GM21737 (cell line): ENCODE data around the gene ARHGAP27.
"Not testable (repeated sequence)": the region's sequence is repeated elsewhere in the genome, so short reads cannot be mapped to it uniquely, and the experiment has no call there.

Experiments
- ATAC-seq: cut with Tn5 transposase; IDR thresholded peaks from one replicate; pipeline ENCODE4 v1.9.1; 2021; ENCODE audit warnings: mild to moderate bottlenecking, moderate library complexity; ENCODE audit not compliant: unreplicated experiment

Gene ARHGAP27

DNA sequence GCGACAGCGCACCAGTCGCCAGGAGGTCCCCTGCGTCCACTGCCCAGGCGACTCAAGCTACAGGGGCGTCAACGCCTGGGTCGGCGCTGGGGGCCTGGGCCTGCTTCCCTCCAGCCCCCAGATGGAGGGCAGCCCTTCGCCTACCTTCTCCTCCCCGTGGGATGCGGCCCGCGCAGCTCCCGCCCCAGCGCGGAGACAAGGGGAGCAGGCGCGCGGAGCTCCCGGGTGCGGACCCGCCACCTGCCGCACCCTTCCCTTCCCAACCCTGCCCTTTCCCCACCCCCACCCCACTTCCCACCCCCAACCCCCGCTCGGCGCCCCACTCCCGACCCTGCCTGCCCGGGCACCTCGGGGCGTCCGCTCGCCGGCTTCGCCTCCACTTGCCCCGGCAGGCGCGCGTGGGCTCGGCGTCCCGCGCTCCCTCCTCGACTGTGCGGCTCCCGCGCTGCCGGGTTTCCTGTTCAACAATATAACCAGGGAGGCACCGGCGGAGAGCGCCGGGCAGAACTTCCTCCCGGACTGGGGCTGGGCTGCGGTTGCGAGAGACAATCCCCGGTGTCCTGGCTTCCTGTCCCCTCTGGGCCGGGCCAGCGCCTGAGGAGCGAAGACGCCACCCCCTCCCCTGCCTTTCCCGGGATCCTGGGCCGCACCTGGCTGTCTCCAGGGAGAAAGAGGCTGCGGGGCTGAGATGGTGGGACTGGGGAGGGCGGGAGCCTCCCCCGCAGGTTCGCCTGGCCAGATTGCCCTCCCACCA lies at the start of gene ARHGAP27:
Gene ARHGAP27 (minus strand): TSS at position 466 of the 754 bp plus-strand sequence. CDS start 2,591 bp downstream, outside the sequence.
- no peak for ATAC-seq

- not testable (repeated sequence) for ATAC-seq
Observed at GRCh38 chr17:45482317-45482716, 49.6 kb upstream of the ARHGAP27 start.

- ATAC-seq, result not testable (repeated sequence)
Observed at GRCh38 chr17:45475436-45475835, 42.8 kb upstream of the ARHGAP27 start.

- not testable (repeated sequence) for ATAC-seq
Observed at GRCh38 chr17:45472249-45472648, 39.6 kb upstream of the ARHGAP27 start.

DNA sequence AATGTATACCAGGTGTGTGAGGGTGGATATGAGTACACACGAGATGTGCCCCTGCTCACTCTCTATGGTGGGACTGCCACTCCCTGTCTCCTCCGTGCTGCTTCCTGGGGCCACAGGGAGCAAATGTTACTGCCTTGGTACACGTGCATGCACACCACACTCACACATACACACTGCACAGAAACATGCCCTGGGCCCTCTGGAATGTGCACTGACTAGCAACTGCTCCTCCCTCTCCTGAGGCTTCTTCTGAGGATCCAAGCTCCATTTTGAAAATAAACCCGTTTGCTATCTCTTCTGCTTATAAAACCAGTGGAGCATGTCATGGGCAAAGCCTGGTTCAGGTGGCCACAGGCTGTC lies 36.5 kb upstream of the ARHGAP27 start:
- ATAC-seq, result not testable (repeated sequence)

DNA sequence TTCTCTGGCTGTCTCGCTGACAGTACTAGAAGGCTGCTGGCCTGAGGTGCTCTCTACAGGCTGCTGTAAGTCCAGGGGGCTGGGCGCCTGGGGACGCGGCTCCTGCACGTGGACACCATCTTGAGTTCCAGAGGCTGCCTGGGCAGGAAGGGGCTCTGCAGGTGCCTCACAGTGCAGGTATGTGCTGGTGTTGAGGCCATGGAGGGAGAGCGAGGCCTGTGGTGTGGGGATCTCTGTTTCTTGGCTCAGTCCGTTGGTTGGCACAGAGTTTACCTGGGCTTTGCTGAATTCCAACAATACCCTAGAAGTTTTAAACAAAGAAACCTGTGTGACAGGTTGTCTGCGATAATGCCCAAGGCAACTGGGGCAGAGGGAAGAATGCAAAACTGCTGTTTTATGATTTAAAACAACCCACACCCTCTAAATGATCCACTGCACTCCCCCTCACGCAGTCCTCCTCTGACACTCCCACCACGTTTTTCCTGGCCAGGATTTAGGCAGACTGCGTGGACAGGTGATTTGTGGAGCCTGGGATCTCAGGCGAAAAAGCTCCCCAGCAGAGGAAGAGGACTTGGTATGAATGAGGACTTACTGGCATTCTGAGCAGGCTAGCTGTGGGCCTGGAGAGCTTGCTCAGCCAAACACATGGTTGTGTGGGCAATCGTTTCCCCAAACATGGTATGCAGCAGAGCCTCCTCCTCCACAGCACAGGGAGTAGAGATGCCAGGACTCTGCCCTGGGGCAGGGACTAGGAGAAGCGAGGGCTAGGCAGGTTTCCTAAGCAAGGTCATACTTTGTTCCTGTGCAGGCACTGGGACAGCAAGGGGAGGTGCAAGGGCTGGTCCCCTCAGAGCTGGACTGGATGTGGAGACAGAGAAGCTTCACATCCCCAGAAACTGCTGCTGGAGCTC lies 35.9 kb upstream of the ARHGAP27 start:
- not testable (repeated sequence) for ATAC-seq

DNA sequence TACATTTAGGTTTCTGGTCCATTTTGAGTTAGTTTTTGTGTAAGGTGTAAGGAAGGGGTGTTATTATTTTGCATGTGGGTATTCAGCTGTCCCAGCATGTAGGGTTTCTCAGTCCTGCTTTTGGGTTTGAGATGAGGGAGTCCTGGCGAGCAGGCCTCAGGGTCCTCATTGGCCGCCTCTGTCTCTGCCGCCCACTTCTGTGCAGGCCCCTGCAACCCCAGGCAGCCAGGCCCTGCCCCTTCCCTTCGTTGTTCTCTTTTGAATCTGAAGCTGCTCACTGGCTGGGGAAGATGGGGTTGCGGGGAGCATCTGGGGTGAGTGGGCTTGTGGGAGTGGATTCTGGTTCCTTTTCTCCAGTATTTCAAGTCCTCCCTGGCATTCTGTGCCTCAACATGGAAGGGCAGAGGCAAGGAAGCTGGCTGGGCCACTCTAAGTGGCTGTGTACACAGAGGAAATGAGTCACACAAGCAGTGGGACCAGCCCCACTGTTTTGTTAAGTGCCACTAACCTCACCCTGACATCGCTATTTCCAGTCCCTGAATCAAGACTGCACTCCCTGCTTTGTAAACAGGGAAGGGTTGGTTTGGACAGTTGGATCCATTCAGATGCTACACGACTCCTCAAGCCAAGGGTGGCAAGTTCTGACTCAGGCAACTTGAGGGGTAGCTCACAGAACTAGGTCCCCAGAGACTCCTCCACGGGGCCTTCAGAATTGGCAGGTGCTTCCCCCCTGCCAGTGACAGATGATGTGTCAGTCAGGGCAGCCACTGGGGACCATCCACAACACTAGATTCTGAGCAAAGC lies 29.1 kb upstream of the ARHGAP27 start:
- ATAC-seq, result peak; percentile 86

DNA sequence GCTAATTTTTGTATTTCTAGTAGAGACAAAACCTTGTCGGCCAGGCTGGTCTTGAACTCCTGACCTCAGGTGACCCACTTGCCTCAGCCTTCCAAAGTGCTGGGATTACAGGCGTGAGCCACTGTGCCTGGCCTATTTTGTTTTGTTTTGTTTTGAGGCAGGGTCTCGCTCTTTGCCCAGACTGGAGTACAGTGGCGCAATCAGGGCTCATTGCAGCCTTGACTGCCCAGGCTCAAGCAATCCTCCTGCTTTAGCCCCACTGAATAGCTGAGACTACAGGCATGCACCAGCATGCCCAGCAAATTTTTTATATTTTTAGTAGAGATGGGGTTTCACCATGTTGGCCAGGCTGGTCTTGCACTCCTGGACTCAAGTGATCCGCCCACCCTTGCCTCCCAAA lies 27.8 kb upstream of the ARHGAP27 start:
- ATAC-seq, result not testable (repeated sequence)

- ATAC-seq, result not testable (repeated sequence)
Observed at GRCh38 chr17:45454341-45454740, 21.7 kb upstream of the ARHGAP27 start.

DNA sequence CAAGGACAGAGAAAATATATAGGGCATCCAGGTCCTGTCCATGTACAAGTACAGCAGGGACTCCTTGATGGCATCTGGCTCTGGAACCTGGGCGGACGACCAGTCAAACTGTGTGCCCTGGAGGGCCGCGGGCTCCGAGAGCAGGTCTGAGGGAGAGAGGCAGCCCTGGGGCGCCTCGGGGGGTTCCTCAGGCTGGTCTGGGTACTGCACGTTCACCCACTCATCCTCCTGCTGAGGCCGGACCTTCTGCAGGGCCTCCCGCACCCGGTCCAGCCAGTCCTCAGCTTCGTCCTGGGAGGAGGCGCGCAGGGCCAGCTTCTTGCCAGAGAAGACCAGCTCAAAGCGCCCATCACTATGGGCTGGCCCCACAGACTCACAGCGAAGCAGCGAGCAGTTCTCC lies 21.1 kb upstream of the ARHGAP27 start:
- ATAC-seq, result not testable (repeated sequence)

DNA sequence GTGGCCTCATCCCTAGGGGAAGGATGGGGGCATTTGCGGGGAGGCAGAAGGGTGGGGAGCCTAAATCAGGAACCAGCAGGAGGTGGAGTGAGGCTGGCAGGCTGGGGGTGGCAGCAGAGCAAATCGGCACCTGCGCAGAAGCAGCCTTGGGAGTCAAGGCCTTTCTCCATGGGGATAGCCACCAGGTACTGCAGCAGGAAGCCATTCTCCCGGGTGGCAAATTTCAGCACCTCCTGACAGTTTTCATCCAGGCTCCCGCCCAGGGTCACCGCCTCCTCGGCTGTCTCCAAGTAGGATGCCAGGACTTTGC lies 20.5 kb upstream of the ARHGAP27 start:
- ATAC-seq, result not testable (repeated sequence)

DNA sequence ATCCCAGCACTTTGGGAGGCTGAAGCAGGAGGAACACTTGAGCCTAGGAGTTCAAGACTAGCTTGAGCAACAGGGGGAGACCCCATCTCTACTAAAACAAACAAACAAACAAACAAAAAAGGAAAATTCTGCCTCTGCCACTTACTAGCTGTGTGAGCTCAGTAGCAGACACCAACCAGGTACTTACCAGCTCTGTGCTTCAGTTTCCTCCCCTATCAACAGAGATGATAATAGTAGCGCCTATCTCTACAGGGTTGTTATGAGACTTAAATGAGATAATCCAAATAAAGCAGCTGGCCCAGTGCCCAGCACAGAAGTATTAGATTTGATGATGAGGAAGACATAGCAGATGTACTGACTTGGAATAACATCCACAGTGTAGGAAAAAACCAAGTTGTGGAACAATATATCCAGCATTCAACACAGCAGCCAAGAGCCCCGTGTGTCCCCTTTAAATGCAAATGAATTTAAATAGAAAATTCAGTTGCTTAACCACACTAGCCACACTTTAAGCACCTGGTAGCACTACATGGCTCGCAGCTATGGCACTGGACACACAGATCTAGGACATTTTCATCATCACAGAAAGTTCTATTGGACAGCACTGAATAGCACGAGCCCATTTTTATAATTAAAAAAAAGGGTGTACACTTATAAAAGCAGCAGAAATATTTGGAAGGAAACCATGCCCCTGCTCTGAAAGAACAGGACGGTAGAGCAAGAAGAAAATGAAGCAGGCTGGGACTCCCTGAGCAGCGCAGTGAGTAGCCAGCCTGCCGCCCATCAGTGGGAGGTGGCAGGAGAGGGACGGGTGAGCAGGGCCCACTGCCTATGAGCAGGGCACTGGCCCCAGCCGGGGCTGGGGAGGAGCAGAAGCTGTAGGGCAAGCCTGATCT lies 19.9 kb upstream of the ARHGAP27 start:
- not testable (repeated sequence) for ATAC-seq

- ATAC-seq, result not testable (repeated sequence)
Observed at GRCh38 chr17:45451660-45452059, 19.0 kb upstream of the ARHGAP27 start.

GRCh38 chr17:45451131-45451530 lies 18.5 kb upstream of the ARHGAP27 start:
- no peak for ATAC-seq

DNA sequence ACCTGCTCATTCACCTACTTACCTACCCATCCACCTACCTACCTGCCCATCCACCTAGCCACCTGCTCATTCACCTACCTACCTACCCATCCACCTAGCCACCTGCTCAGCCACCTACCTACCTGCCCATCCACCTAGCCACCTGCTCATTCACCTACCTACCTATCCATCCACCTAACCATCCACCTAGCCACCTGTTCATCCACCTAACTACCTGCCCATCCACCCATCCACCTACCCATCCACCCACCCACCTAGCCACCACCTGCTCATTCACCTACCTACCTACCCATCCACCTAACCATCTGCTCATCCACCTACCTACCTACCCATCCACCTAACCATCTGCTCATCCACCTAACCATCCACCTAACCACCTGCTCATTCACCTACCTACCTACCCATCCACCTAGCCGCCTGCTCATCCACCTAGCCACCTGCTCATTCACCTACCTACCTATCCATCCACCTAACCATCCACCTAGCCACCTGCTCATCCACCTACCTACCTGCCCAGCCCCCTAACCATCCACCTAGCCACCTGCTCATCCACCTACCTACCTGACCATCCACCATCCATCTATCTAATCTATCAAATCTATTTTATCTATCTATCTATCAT lies 17.1 kb upstream of the ARHGAP27 start:
- ATAC-seq, result not testable (repeated sequence)

DNA sequence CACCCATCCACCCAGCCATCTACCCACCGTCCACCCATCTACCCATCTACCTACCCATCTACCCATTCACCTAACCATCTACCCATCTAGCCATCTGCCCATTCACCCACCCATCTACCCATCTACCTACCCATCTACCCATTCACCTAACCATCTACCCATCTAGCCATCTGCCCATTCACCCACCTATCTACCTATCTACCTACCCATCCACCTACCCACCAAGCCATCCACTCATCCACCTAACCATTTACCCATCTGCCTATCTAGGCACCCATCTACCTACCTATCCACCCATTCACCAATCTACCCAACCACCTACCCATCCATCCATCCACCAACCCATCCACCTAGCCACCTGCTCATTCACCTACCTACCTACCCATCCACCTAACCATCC lies 16.6 kb upstream of the ARHGAP27 start:
- not testable (repeated sequence) for ATAC-seq

DNA sequence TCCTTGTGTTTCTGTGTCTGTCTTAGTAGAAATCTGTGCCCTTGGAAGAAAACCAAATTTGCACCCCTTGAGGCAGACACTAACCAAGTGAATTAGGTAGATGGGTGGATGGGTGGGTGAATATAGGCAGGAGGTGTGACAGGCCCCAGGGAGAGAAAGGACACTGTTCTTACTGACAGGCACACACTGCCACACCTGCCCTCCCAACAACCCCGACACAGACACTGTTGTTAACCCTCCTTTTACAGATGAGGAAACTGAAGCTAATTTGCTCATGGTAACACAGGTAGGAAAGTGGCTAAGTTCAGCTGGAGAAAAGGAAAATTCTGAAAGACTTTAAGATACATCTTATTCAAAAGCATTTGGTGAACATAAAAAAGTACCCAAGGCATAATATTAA lies 15.8 kb upstream of the ARHGAP27 start:
- not testable (repeated sequence) for ATAC-seq

- not testable (repeated sequence) for ATAC-seq
Observed at GRCh38 chr17:45448066-45448465, 15.4 kb upstream of the ARHGAP27 start.

GRCh38 chr17:45447650-45448049 lies 15.0 kb upstream of the ARHGAP27 start:
- not testable (repeated sequence) for ATAC-seq
